ENCODE results near the gene CLEC16A. TPM values are rescaled to one million over a fixed set of nuclear protein-coding genes. Genes with fewer than 3 reads are reported as not detected.

The CLEC16A gene
- total RNA-seq, 1 donor from 2014 or later: 40.4 TPM

- intact Hi-C loops (cut with micrococcal nuclease): no loop called here
Measured at GRCh38 chr16:11035096-11035495, 90.7 kb downstream of the CLEC16A start.

DNA sequence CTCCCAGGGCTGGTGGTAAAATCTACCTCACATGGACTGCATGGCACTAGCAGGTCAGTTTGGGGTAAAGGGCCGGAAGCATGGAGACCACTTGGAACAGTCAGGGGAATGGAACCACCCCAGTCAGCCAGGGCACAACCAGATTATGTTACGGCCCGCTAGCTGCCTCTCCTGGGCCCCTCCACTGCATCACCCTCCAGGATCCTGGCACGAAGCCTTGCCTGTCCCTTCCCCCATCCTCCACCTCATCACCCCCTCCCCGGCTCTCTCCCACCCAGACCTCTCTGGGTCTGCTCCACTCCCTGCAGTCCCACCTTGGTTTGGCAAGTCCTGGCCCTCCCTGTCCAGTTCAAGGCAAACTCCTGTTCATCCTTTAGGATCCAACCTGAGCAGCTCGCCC, 91.7 kb downstream of the CLEC16A start:
- intact Hi-C loops (cut with micrococcal nuclease): no loop called here

- intact Hi-C loops (cut with micrococcal nuclease): no loop called here
Measured at GRCh38 chr16:11036868-11037410, 92.6 kb downstream of the CLEC16A start.

DNA sequence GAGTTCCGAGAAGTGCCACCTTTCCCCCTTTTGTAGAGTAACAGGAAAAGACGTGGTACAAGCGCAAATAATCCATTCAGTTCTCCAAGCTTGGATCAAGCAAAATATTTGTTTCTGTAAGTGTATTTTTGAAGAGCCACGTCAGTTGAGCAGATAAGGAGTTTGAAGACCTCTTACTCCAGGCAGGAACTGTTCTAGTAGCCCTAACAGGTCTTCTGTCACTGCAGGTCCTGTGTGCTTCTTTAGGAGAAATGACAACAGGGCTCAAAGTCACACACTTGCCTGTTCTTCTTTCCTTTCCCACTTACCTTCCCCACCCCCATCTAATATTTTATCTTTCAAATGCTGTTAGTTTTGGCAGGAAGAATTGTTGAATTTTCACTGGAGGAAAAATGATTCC, 93.9 kb downstream of the CLEC16A start:
- intact Hi-C loops (cut with micrococcal nuclease): no loop called here

GRCh38 chr16:11038777-11039176, 94.4 kb downstream of the CLEC16A start:
- intact Hi-C loops (cut with micrococcal nuclease): no loop called here

DNA sequence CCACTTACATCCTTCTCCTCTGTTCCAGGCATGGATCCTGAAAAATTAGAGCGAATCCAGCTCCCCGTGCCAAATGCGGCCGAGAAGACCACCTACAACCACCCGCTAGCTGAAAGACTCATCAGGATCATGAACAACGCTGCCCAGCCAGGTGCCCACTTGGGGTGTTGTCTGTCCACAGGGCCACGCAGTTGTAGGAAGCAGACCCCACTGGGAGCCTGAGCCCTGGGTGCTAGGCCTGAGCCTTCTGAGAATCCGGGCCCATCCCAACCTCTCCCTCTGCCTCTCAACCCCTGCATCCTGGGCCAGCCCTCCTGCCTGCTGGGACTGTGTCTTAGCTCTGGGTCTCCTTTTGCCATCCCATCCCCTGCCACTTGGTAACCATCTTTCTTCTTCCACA, 95.4 kb downstream of the CLEC16A start:
- intact Hi-C loops (cut with micrococcal nuclease): no loop called here

- intact Hi-C loops (cut with micrococcal nuclease): no loop called here
Measured at GRCh38 chr16:11042191-11042590, 97.8 kb downstream of the CLEC16A start.

GRCh38 chr16:11045441-11045840, 101.1 kb downstream of the CLEC16A start:
- intact Hi-C loops (cut with micrococcal nuclease): no loop called here

- intact Hi-C loops (cut with micrococcal nuclease): no loop called here
Measured at GRCh38 chr16:11045846-11046245, 101.5 kb downstream of the CLEC16A start.

DNA sequence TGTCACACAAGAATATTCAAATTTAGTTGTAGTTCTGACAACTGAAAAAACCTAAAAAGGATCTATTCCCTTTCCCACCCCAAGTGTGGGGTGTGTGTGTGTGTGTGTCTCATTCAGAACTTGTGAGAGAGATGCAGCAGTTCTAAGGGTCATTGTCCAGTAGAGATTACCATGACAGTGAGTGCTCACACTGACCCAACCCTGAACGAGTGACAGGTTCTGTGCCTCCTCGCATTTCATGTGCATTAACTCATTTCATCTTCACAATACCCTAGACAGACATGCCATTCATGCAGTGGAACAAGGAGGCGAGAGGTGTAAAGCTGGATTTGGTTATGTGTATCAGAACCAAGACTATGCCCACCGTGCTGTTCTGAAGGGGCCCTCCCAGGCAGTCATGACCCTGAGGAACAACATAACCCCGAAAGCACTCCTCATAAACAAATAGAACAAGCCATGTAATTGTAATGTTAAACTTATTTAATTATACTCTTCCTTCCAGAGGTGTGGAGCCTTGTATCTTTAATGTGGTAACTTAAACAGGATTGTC, 102.1 kb downstream of the CLEC16A start:
- intact Hi-C loops (cut with micrococcal nuclease): no loop called here

- intact Hi-C loops (cut with micrococcal nuclease): no loop called here
Measured at GRCh38 chr16:11047057-11047456, 102.7 kb downstream of the CLEC16A start.

- intact Hi-C loops (cut with micrococcal nuclease): no loop called here
Measured at GRCh38 chr16:11047939-11048800, 103.8 kb downstream of the CLEC16A start.

GRCh38 chr16:11049396-11050059, 105.2 kb downstream of the CLEC16A start:
- intact Hi-C loops (cut with micrococcal nuclease): loop anchor here (5.0 kb wide), 1 partner anchor 1488 kb away; no protein-coding TSS in a partner anchor

DNA sequence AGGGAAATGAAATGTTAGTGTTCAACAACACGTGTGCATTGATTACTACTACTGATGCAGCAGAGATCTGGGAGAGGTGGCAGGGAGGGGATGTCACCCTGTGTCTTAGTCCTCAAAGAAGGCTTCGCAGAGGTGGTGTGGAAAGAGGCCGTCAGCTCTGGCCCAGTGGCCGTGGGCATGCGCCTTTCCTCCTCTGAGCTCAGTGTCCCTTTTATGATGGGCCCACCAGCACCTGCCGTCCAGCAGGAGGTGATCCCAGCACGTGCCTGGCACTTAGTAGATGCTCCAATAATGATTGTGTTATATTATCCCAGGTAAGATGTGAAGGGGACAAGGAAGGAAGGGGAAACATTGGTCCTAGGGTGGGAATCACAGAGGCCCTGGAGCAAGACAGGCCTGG, 106.2 kb downstream of the CLEC16A start:
- intact Hi-C loops (cut with micrococcal nuclease): loop anchor here (5.0 kb wide), 1 partner anchor 1487 kb away; no protein-coding TSS in a partner anchor

GRCh38 chr16:11050944-11051343, 106.6 kb downstream of the CLEC16A start:
- intact Hi-C loops (cut with micrococcal nuclease): loop anchor here (5.0 kb wide), 1 partner anchor 1486 kb away; no protein-coding TSS in a partner anchor

- intact Hi-C loops (cut with micrococcal nuclease): loop anchor here (5.0 kb wide), 1 partner anchor 1486 kb away; no protein-coding TSS in a partner anchor
Measured at GRCh38 chr16:11051430-11051829, 107.1 kb downstream of the CLEC16A start.

DNA sequence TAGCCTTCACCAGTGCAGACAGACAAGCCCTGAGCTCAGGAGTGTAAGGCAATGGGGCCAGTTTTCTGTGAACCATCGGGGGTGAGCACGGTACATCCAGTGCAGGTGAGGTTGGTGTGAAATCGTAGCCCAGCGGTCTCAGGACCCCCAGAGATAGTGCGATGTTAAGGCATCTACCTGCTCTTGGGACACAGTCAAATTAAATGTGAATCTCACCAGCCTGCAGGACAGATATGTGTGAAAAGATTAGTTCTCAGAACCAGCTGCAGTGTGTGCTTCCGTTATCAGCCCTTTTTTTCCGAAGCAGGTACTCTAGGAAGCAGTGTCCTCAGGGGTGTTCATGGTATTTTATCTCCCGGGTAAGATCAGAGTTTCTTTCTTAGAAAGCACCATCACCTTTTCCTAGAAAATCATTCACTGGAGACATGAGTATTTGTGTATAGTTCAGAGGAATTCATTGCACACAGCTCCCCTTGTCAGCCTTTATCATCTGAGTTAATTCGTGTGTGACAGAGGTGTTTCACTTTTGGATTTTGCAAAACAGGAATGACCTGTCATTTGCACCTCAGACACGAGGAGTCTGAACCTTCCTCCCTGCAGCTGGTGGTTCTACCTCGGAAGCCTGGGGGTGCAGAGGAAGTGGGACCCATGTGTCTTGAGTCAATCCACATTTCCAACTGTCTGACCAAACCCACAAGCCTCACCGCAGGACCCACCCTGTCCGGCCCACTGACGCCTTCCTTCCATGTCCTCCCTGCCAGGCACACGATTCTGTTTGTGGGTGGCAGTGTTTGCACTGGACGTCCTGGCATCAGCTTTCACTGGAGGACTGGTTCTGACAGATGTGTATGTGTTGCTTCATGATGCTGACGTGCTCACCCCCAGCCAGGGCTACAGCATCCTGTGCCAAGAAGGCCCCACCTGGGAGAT, 107.8 kb downstream of the CLEC16A start:
- intact Hi-C loops (cut with micrococcal nuclease): loop anchor here (1.0 to 5.0 kb wide), 11 partner anchors 27 to 1485 kb away; no protein-coding TSS in a partner anchor

- intact Hi-C loops (cut with micrococcal nuclease): loop anchor here (2.0 to 5.0 kb wide), 2 partner anchors 89 to 1483 kb away; no protein-coding TSS in a partner anchor
Measured at GRCh38 chr16:11053916-11054460, 109.6 kb downstream of the CLEC16A start.

GRCh38 chr16:11056090-11056992, 112.0 kb downstream of the CLEC16A start:
- intact Hi-C loops (cut with micrococcal nuclease): no loop called here
